ENCODE results near the gene RASGEF1B.

Gene RASGEF1B

DNA sequence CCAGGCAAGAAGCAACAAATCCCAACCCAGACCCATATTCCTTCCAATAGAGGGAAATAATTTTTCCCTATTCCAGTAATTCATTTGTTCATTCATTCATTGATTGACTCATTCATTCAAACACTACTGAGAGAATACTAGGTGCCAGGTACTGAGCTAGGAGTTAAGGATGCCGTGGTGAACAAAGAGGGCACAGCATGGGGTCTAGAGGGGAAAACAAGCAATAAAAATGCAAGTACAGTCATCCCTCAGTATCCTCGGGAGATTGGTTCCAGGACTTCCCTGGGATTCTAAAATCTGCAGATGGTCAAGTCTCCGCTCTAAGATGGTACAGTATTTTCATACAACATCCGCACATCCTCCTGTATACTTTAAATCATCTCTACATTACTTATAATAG, 18.7 kb downstream of the RASGEF1B start:
- Histone ChIP-seq H3K4me2 (ENCODE audit: low read depth, low read length, poor library complexity, severe bottlenecking) (no peak overlapping the region), H3K9ac (ENCODE audit: low read length) (no peak overlapping the region), H3K4me3 (ENCODE audit: insufficient read depth, low read length, poor library complexity, severe bottlenecking) (no peak overlapping the region), H3F3A (ENCODE audit: insufficient read depth) (no peaks in the 10 kb centered on the region), H4K20me1 (ENCODE audit: low read depth, low read length) (no peaks in the 10 kb centered on the region), H3K27ac (ENCODE audit: low read depth, low read length) (no peak overlapping the region), H3K9me3 (ENCODE audit: insufficient read depth, low read length) (no peaks in the 10 kb centered on the region), H3K79me2 (ENCODE audit: insufficient read depth, low read length) (peaks cover 3% of the 10 kb centered on the region; the same call in 1 of the 2 replicates), H2AFZ (ENCODE audit: low read depth, low read length, severe bottlenecking) (no peak overlapping the region), H3K9me2 (replicated peaks; ENCODE audit: insufficient read depth, low read length) (no peaks in the 10 kb centered on the region), H3K36me3 (ENCODE audit: low read length) (no peaks in the 10 kb centered on the region), H3K27me3 (ENCODE audit: low read length) (no peaks in the 10 kb centered on the region)
- no peak for TF ChIP-seq EZH2phosphoT487 (conservative IDR thresholded peaks at IDR 0.05; ENCODE audit: low read length)
- TF ChIP-seq, protein P1, sequence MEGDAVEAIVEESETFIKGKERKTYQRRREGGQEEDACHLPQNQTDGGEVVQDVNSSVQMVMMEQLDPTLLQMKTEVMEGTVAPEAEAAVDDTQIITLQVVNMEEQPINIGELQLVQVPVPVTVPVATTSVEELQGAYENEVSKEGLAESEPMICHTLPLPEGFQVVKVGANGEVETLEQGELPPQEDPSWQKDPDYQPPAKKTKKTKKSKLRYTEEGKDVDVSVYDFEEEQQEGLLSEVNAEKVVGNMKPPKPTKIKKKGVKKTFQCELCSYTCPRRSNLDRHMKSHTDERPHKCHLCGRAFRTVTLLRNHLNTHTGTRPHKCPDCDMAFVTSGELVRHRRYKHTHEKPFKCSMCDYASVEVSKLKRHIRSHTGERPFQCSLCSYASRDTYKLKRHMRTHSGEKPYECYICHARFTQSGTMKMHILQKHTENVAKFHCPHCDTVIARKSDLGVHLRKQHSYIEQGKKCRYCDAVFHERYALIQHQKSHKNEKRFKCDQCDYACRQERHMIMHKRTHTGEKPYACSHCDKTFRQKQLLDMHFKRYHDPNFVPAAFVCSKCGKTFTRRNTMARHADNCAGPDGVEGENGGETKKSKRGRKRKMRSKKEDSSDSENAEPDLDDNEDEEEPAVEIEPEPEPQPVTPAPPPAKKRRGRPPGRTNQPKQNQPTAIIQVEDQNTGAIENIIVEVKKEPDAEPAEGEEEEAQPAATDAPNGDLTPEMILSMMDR (IDR thresholded peaks at IDR 0.05; ENCODE audit: insufficient read depth, low read length, poor library complexity, severe bottlenecking): no peak

DNA sequence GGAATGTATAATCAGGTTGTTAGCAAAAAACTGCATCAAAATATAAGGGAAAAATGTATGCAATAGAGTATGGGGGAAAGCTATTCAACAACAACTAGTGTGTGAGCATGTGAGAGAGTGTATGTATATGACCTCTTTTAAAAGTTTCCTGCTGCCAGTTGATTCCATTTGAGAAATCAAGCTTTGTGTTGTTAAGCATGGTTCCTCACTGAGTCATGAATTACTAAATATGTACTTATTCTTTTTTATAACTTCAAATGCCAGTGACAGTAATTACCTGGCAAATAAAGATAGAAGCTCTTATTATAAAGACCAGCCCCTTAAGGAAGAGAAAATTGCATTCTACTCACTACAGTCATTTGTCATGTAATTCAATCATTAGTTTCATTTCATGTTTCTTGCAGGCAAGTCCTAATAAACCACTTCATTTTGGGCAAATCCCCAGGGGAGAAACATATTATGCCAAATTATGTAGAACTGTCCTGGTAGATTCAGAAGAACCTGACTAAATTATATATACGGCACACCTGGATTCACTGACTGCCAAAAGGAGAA, 19.2 kb downstream of the RASGEF1B start:
- TF ChIP-seq, protein P1 (IDR thresholded peaks at IDR 0.05; ENCODE audit: insufficient read depth, low read length, poor library complexity, severe bottlenecking): no peak
- TF ChIP-seq EZH2phosphoT487 (conservative IDR thresholded peaks at IDR 0.05; ENCODE audit: low read length): no peak
- Histone ChIP-seq H3K36me3 (ENCODE audit: low read length) (no peaks in the 10 kb centered on the region; the same call in 1 of the 2 replicates), H4K20me1 (ENCODE audit: low read depth, low read length) (no peaks in the 10 kb centered on the region), H2AFZ (ENCODE audit: low read depth, low read length, severe bottlenecking) (no peak overlapping the region), H3K4me3 (ENCODE audit: insufficient read depth, low read length, poor library complexity, severe bottlenecking) (no peak overlapping the region), H3K9me2 (replicated peaks; ENCODE audit: insufficient read depth, low read length) (no peaks in the 10 kb centered on the region), H3K4me2 (ENCODE audit: low read depth, low read length, poor library complexity, severe bottlenecking) (no peak overlapping the region), H3K27me3 (ENCODE audit: low read length) (no peaks in the 10 kb centered on the region), H3K9ac (ENCODE audit: low read length) (no peak overlapping the region), H3K79me2 (ENCODE audit: insufficient read depth, low read length) (no peaks in the 10 kb centered on the region; the same call in 1 of the 2 replicates), H3K27ac (ENCODE audit: low read depth, low read length) (no peak overlapping the region), H3K9me3 (ENCODE audit: insufficient read depth, low read length) (no peaks in the 10 kb centered on the region), H3F3A (ENCODE audit: insufficient read depth) (no peaks in the 10 kb centered on the region)

DNA sequence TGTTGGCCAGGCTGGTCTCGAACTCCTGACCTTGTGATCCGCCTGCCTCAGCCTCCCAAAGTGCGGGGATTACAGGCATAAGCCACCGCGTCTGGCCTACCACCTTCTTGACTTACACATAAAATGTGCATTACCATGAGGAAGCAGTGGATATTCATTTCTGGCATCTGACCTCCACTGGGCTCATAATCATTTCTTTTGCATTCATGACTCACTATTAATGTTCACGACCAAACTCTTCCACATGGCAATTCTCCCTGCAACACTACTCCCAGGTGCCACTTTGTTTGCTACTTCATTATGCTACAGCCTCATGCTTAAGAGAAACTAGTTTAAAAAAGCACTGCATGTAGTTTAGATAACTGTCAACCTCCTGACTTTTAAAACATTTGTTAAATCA, 22.7 kb downstream of the RASGEF1B start:
- Histone ChIP-seq H3K9me3 (ENCODE audit: insufficient read depth, low read length) (no peaks in the 10 kb centered on the region), H3K27ac (ENCODE audit: low read depth, low read length) (no peak overlapping the region), H3K4me3 (ENCODE audit: insufficient read depth, low read length, poor library complexity, severe bottlenecking) (no peak overlapping the region), H3K9me2 (replicated peaks; ENCODE audit: insufficient read depth, low read length) (no peaks in the 10 kb centered on the region), H3K4me2 (ENCODE audit: low read depth, low read length, poor library complexity, severe bottlenecking) (no peak overlapping the region), H4K20me1 (ENCODE audit: low read depth, low read length) (no peaks in the 10 kb centered on the region), H2AFZ (ENCODE audit: low read depth, low read length, severe bottlenecking) (no peak overlapping the region), H3K9ac (ENCODE audit: low read length) (no peak overlapping the region), H3K36me3 (ENCODE audit: low read length) (peaks cover 9% of the 10 kb centered on the region; the same call in 1 of the 2 replicates), H3K79me2 (ENCODE audit: insufficient read depth, low read length) (no peaks in the 10 kb centered on the region), H3F3A (ENCODE audit: insufficient read depth) (no peaks in the 10 kb centered on the region), H3K27me3 (ENCODE audit: low read length) (no peaks in the 10 kb centered on the region)
- TF ChIP-seq, protein P1 (IDR thresholded peaks at IDR 0.05; ENCODE audit: insufficient read depth, low read length, poor library complexity, severe bottlenecking): no peak
- TF ChIP-seq EZH2phosphoT487 (conservative IDR thresholded peaks at IDR 0.05; ENCODE audit: low read length): no peak
